GM12865 (cell line): ENCODE measurements around the gene NOL12.
"Not testable (repeated sequence)": the region's sequence is repeated elsewhere in the genome, so short reads cannot be mapped to it uniquely, and the experiment has no call there.

Experiments
- DNase-seq: peaks from one replicate; pipeline ENCODE4 v3.0.0; 2010; ENCODE audit warnings: low read depth
- H3K4me3 ChIP-seq: 2 replicates; pipeline ENCODE4 v1.5.1; 2011; ENCODE audit warnings: mild to moderate bottlenecking, low read depth, low read length, control low read depth
- CTCF ChIP-seq: IDR thresholded peaks from 2 replicates; pipeline ENCODE4 v1.5.1; 2011; ENCODE audit warnings: low read length, control low read depth, low read depth, inconsistent platforms; ENCODE audit not compliant: insufficient read depth; ENCODE audit errors: missing control alignments

NOL12 gene

GRCh38 chr22:37654563-37655251, 31.4 kb upstream of the NOL12 start:
- no peak overlapping the region for H3K4me3 ChIP-seq
- TF ChIP-seq CTCF, result no peak

GRCh38 chr22:37655252-37655563, 30.9 kb upstream of the NOL12 start:
- no peak for TF ChIP-seq CTCF
- no peak for DNase-seq
- no peak overlapping the region for H3K4me3 ChIP-seq

More at GRCh38 chr22:37654563-37655251, 31.4 kb upstream of the NOL12 start:
- DNase-seq, result no peak

GRCh38 chr22:37656583-37656982, 29.6 kb upstream of the NOL12 start:
- not testable (repeated sequence) for DNase-seq, H3K4me3 ChIP-seq

GRCh38 chr22:37657590-37658132, 28.5 kb upstream of the NOL12 start:
- H3K4me3 ChIP-seq, result peak overlapping the region; percentile 70
- DNase-seq, result peak; percentile 60
- no peak for TF ChIP-seq CTCF

GRCh38 chr22:37658133-37659065, 27.7 kb upstream of the NOL12 start, which contains the start of gene PDXP:
PDXP (plus strand) TSS chr22:37658723; CDS start chr22:37658783, 60 bp downstream.
- DNase-seq, result peak; percentile 100
- H3K4me3 ChIP-seq, result peak within 1 kb of the TSS; percentile 90
- TF ChIP-seq CTCF, result no peak

GRCh38 chr22:37659066-37659896, 26.9 kb upstream of the NOL12 start:
- peak overlapping the region; percentile 90 for H3K4me3 ChIP-seq
- TF ChIP-seq CTCF, result no peak
- DNase-seq, result peak; percentile 56
